Breast epithelium (tissue), 3 donors: ENCODE measurements around the gene NSUN2.

Source experiments
- CTCF ChIP-seq, 3 donors: fragments of 450-650 bp; IDR thresholded peaks; one replicate each; pipeline ENCODE4 v1.5.1; 2016 to 2017; ENCODE audit warnings: antibody characterized with exemption in 3 of 3, mild to moderate bottlenecking in 3 of 3, moderate library complexity in 3 of 3
- POLR2A ChIP-seq: fragments of 450-650 bp; IDR thresholded peaks from one replicate; pipeline ENCODE4 v1.6.1; 2016; ENCODE audit warnings: antibody characterized with exemption, mild to moderate bottlenecking, moderate library complexity
- POLR2AphosphoS5 ChIP-seq, 3 donors: sonication (generic); formaldehyde crosslinking; IDR thresholded peaks; one replicate each; pipeline ENCODE4 v1.6.1; 2017; ENCODE audit warnings: antibody characterized with exemption in 3 of 3

- no peak for TF ChIP-seq CTCF (IDR thresholded peaks at IDR 0.05)
- TF ChIP-seq POLR2A = no peak
- no peak for TF ChIP-seq POLR2AphosphoS5 (IDR thresholded peaks at IDR 0.05)
These were observed 45.7 kb downstream of the NSUN2 start for GRCh38 chr5:6587171-6587570.
